Stimulated activated CD8-positive, alpha-beta memory T cell treated with anti-CD3 and anti-CD28 coated beads, Interleukin-7, amount 100 ng/mL, for 1 hour (primary cell): ENCODE results near the gene DENND1B.

Experiments
- DNase-seq, 2 donors: peaks; one replicate each; pipeline ENCODE4 v3.0.0-alpha.2; 2020; ENCODE audit warnings: low read depth in 2 of 2

DENND1B gene

DNA sequence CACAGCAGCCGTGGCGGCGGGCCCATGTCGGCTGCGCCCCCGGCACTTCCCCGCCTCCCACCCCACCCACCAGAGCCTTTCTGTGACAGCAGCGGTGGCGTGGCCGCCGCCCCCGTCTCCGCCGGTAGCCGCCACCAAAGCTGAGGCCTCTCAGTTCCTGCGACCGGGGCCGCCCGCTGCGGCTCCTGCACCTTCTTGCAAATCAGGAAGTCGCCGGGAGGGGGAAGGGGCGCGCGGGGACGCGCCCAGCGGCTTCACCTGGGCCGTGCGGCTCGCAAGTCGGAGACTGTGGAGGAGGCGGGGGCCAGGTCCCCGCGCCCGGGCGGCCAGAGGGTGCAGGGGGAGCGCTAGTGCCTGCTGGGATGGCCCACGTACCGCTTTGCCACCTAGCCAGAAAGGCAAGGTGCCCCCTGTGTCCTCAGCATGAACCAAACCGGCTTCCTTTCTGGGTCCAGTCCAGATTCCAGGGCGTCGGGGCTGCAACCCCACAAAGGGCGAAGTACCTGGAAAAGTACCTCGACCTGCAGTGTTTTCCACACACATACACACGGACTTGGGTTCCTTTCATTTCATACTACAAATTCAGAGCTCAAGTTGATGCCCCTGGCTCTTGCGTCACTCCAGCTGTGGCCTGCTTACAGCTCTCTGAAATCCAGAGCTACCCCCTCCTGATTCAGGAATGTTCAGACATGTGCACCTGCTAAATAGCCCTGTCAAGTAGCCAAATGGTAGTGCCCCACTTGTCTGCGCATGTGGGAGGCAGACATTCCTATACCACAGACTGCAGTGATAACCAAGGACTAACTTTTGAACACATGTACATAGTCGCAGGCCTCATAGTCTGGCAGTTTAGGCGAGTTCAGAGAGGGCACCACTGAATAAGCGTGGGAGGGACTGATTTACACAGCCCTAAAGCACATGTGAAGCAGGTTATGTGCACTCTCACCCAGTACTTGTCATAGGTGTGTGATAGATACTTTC lies at the start of gene DENND1B:
Gene DENND1B, minus strand, starts transcription at position 199 of the 981 bp plus-strand sequence. CDS start 325 bp downstream, outside the sequence.
- DNase-seq: peak; percentile 46 to 57

GRCh38 chr1:197814306-197814705 lies 39.0 kb upstream of the DENND1B start:
- no peak for DNase-seq

DNA sequence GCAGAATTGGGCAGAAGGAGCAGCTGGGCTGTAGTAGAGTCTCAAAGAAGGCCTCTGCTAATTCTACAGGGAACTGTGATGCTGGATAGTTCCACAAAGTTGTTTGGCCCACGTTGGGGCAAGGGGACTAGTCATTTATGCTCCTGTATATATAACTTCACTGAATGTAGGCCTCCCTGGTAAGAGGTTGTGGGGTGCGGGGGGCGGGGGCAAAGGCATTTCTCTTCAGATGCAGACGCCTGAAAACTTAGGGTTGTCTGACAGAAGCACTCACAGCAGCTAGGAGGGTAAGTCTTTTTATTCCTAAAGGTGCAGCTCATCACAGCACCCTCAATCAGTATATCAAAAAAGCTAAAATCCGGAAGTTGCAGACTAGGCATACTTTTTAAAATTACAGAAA lies 38.5 kb upstream of the DENND1B start:
- DNase-seq: no peak

- no peak for DNase-seq
Measured at GRCh38 chr1:197811769-197812168, 36.5 kb upstream of the DENND1B start.

DNA sequence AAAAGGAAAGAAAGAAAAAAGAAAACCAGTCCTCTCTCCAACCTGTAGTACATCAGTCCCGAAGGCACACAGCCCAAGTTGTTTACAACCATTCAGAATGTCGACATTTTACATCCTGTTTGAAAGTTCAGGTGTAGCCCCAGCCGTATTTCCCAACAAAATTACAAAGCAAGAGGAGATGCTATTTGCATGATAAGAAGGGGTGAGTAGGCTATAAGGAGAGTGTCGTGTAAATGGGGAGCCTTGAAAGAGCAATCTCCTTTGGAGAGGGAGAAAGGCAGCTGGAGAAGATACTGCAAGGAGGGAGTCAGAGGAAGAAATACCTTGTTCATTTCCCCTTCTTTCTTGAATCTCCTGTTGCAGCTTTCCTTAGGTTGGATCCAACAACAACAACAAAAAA lies 35.5 kb upstream of the DENND1B start:
- no peak for DNase-seq

DNA sequence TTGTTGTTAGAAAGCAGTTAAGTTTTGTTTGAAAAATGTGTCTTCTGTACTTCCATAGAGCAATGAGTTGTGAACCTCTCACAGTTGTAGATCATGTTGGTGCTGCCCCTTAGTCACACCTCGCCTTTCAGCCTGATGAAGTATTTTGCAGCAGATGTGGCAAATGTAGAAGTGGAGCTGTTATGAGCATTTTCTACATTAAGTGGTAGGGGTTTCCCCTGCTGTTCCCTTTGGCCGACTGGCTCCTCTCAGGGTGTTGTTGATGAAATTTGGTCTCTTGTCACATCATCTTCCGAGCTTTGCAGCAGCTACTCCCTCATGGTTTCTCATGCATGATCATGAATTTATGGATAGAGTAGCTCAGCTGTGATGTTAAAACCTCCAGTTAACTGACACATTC lies 33.6 kb upstream of the DENND1B start:
- DNase-seq: no peak

- DNase-seq: no peak
Measured at GRCh38 chr1:197807739-197808453, 32.6 kb upstream of the DENND1B start.

- DNase-seq: no peak
Measured at GRCh38 chr1:197807216-197807615, 31.9 kb upstream of the DENND1B start.

- DNase-seq: no peak
Measured at GRCh38 chr1:197806718-197807117, 31.4 kb upstream of the DENND1B start.

DNA sequence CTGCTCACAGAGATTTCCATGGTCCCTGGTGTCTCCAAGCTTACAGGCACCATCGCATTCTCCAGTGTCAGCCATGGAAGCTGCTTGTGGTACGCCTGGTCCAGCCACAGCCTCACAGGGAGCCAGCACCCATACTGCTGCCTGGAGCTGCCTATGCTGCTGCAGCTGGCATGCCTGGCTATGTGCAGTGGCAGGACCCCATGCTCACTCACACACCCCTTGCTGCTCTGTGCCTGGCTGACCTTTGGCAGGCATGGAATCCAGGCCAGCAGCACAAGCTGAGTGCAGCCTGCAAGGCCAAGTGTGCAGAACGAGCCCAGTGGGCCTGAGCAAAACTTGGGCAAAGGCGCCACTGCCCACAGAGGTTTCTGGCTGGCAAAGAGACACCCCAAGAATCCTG lies 26.4 kb upstream of the DENND1B start:
- no peak for DNase-seq

- no peak for DNase-seq
Measured at GRCh38 chr1:197801111-197801482, 25.8 kb upstream of the DENND1B start.

DNA sequence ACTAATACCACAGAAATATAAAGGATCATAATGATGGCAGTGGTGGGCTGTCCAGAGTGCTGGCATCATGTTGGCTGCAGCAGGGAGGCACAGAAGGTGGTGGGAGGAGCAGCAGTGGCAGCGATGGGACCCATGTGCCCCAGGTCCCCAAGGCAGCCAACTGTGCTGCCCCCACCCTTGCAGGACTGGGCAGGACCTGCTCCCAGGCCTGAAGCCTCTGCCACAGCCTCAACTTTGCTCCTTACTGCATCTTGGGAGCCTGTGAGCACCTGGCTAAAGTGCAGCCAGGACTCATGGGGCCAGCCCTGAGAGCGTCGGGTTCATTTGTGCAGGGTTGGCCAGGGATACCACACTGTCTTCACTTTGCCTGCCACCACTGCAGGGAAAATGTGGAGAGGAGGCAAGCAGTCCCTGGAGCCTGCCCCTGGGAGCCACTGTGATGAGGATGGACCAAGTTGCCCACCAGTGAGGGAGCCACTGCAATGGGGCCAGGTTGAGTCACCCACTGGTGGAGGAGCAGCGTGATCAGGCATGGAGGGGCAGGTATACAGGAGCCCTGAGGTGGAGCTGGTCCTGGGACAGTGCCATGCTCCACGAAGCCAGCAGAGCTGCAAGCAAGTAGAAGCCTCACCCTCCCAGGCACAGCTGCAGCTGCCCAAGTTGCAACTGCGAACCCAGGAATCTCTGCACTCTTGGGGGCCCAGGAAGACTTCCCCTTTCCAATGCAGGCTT lies 25.3 kb upstream of the DENND1B start:
- DNase-seq: no peak

- DNase-seq: no peak
Measured at GRCh38 chr1:197799271-197799670, 24.0 kb upstream of the DENND1B start.

GRCh38 chr1:197798492-197798891 lies 23.2 kb upstream of the DENND1B start:
- DNase-seq: no peak

GRCh38 chr1:197797010-197797409 lies 21.7 kb upstream of the DENND1B start:
- DNase-seq: no peak

- DNase-seq: no peak
Measured at GRCh38 chr1:197788741-197789739, 13.8 kb upstream of the DENND1B start.

DNA sequence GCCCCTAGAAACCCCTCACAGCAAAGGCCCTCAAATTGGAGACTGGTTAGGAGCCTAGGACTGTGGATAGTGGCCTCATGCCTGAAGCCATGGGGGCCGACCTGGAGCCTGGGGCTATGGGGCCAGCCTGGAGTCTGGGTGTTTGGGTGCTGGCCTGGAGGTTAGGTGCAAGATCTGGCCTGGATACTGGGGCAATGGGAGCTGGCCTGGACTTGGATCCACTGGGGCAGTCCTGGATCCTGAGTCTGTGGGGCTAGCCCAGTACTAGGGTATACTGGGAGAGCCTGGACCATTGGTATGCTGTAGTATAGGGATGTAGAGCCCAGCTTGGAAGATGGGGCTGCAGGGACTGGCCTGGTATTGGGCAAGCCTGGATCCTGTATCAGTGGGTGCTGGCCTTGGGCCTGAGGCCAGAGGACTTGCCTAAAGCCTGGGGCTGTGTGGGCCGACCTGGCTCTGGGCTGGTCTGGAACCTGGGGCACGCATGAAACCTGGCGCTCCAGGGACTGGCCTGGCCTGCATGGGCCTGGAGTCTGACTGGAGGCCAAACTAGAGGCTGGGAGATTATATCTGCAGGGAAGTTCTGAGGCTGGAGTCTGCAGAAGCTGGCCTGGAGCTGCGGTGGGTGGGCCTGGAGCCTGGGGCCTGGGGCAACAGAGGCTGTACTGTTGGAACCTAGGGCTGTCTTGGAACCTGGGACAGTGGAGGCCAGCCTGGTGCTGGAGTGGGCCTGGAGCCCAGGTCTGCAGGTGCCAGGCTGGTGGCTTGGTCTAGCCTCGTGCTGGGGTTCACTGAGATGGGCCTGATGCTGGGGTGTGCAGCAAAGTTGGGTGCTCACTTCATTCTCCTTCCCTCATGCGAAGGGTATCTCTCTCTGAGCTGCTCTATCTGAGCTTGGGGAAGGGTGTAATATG lies 12.6 kb upstream of the DENND1B start:
- no peak for DNase-seq

DNA sequence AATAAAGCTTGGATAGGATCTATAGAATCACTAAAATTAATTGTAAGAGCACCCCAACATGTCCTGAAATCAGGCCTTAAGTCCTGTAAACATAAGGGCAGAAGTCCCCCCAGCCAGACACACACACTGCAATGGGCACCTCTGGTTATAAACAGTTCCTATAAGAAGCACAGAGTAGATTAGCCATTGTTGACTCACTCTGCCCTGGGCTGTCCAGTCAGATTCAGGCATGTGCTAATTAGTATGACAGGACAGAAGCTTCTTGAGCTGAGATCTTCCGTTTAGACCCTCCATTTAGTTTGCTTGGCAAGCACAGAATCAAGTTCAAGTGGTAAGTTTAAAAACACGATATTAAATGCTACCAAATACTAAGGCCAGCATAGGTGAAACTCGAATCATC lies 11.8 kb upstream of the DENND1B start:
- no peak for DNase-seq

- DNase-seq: no peak
Measured at GRCh38 chr1:197786280-197786679, 11.0 kb upstream of the DENND1B start.

- DNase-seq: no peak
Measured at GRCh38 chr1:197783510-197783948, 8.2 kb upstream of the DENND1B start.
